T-cell (primary cell): ENCODE data around the gene MTREX. TPM values are rescaled to one million over a fixed set of nuclear protein-coding genes. Genes with fewer than 3 reads are reported as not detected.

Source experiments
- ATAC-seq, 4 experiments: fragments of 200-7000 bp in 3 of 4; fragments of 150-1000 bp in 1 of 4; cut with Tn5 transposase; replicated peaks in 1 of 4; 1 replicate in 3 of 4; 2 replicates in 1 of 4; pipeline ENCODE4 v1.10.0; 2021; ENCODE audit warnings: moderate library complexity in 3 of 4, mild to moderate bottlenecking in 2 of 4, moderate number of reproducible peaks in 1 of 4
- CTCF ChIA-PET, 2 donors: fragments of 300-600 bp; sonication (Branson Sonifier 250); formaldehyde crosslinking; loops; one replicate each; lab custom pipeline; 2022; ENCODE audit warnings: antibody characterized with exemption in 2 of 2; lab: Charles Lee
- POLR2A ChIA-PET, 2 donors: fragments of 300-600 bp; sonication (Branson Sonifier 250); formaldehyde crosslinking; loops; one replicate each; lab custom pipeline; 2022; ENCODE audit warnings: antibody characterized with exemption in 2 of 2; lab: Charles Lee
- DNase-seq, 35 experiments: peaks; one replicate each; pipeline versions ENCODE4 v3.0.0 to v3.0.0-alpha.2; 2013 to 2023
- H3K27ac ChIP-seq: one replicate; pipeline ENCODE4 v1.5.1; 2013; ENCODE audit warnings: low read length
- H3K27me3 ChIP-seq, 2 experiments: replicated peaks in 1 of 2; 1 replicate in 1 of 2; 2 replicates in 1 of 2; pipeline versions ENCODE4 v1.6.1 to v1.7.0; 2013; ENCODE audit warnings: low read length in 1 of 2, mixed read lengths in 1 of 2; ENCODE audit not compliant: control insufficient read depth in 2 of 2, insufficient read depth in 2 of 2; ENCODE audit errors: extremely low read depth in 1 of 2
- H3K36me3 ChIP-seq, 2 donors: 1 replicate in 1 of 2; 2 replicates in 1 of 2; pipeline versions ENCODE4 v1.6.1 to v1.7.0; 2013; ENCODE audit warnings: low read length in 1 of 2; ENCODE audit not compliant: control insufficient read depth in 2 of 2, insufficient read depth in 1 of 2; ENCODE audit errors: extremely low read depth in 1 of 2
- H3K4me1 ChIP-seq, 2 experiments: 1 replicate in 1 of 2; 2 replicates in 1 of 2; pipeline versions ENCODE4 v1.6.1 to v1.7.0; 2013; ENCODE audit warnings: low read length in 2 of 2, mixed read lengths in 1 of 2; ENCODE audit not compliant: insufficient read depth in 2 of 2, control insufficient read depth in 1 of 2; ENCODE audit errors: extremely low read depth in 1 of 2
- H3K4me3 ChIP-seq, 2 donors: 1 replicate in 1 of 2; 2 replicates in 1 of 2; pipeline versions ENCODE4 v1.5.1 to v1.7.0; 2013; ENCODE audit warnings: mild to moderate bottlenecking in 2 of 2, low read length in 1 of 2, moderate library complexity in 1 of 2; ENCODE audit not compliant: control insufficient read depth in 1 of 2; ENCODE audit errors: extremely low read depth in 1 of 2
- H3K9me3 ChIP-seq: 2 replicates; pipeline ENCODE4 v1.7.0; 2013
- H3K27ac Mint-ChIP-seq, 2 donors: one replicate each; pipeline ENCODE4 v1.8.0; 2020 to 2021; ENCODE audit warnings: mild to moderate bottlenecking in 2 of 2, mixed read lengths in 2 of 2
- H3K27me3 Mint-ChIP-seq, 2 donors: one replicate each; pipeline ENCODE4 v1.8.0; 2021 to 2022; ENCODE audit warnings: mixed read lengths in 2 of 2
- H3K36me3 Mint-ChIP-seq: one replicate; pipeline ENCODE4 v1.8.0; 2021; ENCODE audit warnings: mixed read lengths
- H3K4me1 Mint-ChIP-seq, 3 donors: one replicate each; pipeline ENCODE4 v1.8.0; 2020 to 2022; ENCODE audit warnings: mixed read lengths in 3 of 3, mild to moderate bottlenecking in 1 of 3
- H3K4me3 Mint-ChIP-seq, 3 donors: one replicate each; pipeline ENCODE4 v1.8.0; 2020 to 2022; ENCODE audit warnings: mild to moderate bottlenecking in 3 of 3, mixed read lengths in 3 of 3, moderate library complexity in 3 of 3
- H3K9me3 Mint-ChIP-seq, 3 donors: one replicate each; pipeline ENCODE4 v1.8.0; 2020 to 2022; ENCODE audit warnings: mixed read lengths in 3 of 3
- WGBS: methylation state at CpG from one replicate; pipeline ENCODE4 v1.1.5; 2013; ENCODE audit warnings: missing lambda C conversion rate; ENCODE audit not compliant: insufficient coverage; 5-methylcytosine and 5-hydroxymethylcytosine counted together
- total RNA-seq, 35 experiments: library from RNA in 6 of 35; stranded (reverse) in 6 of 35; fragments of 120-200 nt in 1 of 35; gene quantifications; one replicate each; pipeline versions ENCODE4 v1.2.1 to v1.2.4 and lab custom pipeline; 2013 to 2026

MTREX gene
- total RNA-seq, 5 donors from 2014 or later (not counting 1 experiment from before 2014, with no cell fraction given) = 60.2 to 75.1 (median 62.0) TPM

DNA sequence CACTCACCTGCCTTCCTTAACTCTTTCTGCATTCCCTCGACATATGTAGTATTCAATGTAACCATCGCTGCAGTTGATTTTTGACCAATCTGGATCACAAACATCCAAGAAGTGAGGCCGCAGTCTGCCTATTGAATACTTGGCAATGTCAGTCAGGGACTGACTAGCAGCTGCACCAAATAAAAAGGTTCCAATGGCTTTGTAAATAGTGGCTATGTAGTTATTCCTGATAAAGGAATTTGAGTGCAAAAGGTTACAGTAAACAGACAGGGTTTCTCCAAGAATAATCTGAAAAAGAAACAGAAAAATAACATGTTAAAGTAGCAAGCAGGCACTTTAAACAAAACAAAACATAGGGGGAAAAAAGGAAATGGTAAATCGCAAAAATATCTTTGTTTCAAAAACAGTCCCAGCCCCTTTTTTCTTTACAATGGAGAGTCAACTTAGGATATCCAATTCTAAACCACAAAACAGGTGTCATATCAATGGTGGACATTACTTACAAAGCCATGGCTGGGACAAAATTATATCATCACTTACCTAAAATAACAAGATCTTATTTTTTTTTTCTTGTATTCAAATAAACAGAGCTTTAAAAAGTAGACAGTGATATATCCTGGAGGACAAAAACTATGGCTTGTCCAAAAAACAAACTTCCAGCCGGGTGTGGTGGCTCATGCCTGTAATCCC is 160.2 kb downstream of the MTREX start:
- Mint-ChIP-seq H3K27ac (no peak overlapping the region), H3K4me3 (no peak overlapping the region), H3K9me3 (no peaks in the 10 kb centered on the region), H3K36me3 (peaks cover 25% of the 10 kb centered on the region), H3K4me1 (peaks cover 2 to 8% (median 8%) of the 10 kb centered on the region in 3 donors), H3K27me3 (no peaks in the 10 kb centered on the region)
- ChIA-PET CTCF (interaction anchor here in 1 of 2 donors (1.4 kb wide), 1 partner anchor 11 kb away, joined by 4 read pairs; no protein-coding TSS in a partner anchor), POLR2A (interaction anchor here in 1 of 2 donors (0.6 kb wide), 1 partner anchor 622 kb away, joined by 3 read pairs; no protein-coding TSS in a partner anchor)
- H3K27me3 ChIP-seq = no peaks in the 10 kb centered on the region
- H3K9me3 ChIP-seq = no peaks in the 10 kb centered on the region
- DNase-seq = no peak
- H3K36me3 ChIP-seq = no peaks in the 10 kb centered on the region
- 100% methylated on average over 3 of the region's 5 CpGs for WGBS
- no peak overlapping the region for H3K27ac ChIP-seq
- ATAC-seq = no peak
- H3K4me1 ChIP-seq = no peaks in the 10 kb centered on the region
- H3K4me3 ChIP-seq = no peak overlapping the region

DNA sequence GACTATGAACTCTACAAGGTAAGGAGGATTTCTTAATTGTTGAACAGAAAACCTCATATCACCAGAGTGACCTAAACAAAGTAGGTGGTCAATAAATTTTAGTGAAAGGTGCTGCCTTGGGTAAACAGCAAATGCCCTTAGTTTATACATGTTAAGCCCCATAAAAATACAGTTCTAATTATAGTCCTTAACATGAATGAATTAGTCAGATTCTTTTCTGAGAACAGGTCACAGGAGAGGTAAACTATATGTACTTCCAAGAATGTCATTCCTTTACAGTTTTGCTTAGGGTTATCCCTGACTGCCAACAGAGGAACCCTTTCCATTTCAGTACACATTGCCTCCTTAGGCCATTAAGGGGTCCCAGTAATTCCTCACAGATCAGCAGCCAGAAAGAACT is 162.1 kb downstream of the MTREX start:
- Mint-ChIP-seq H3K9me3 (no peaks in the 10 kb centered on the region), H3K27ac (no peak overlapping the region), H3K36me3 (peaks cover 19% of the 10 kb centered on the region), H3K27me3 (no peaks in the 10 kb centered on the region), H3K4me3 (no peak overlapping the region), H3K4me1 (peaks cover 2 to 8% (median 8%) of the 10 kb centered on the region in 3 donors)
- Histone ChIP-seq H3K36me3 (no peaks in the 10 kb centered on the region), H3K9me3 (no peaks in the 10 kb centered on the region), H3K4me3 (no peak overlapping the region), H3K27me3 (no peaks in the 10 kb centered on the region), H3K4me1 (no peaks in the 10 kb centered on the region), H3K27ac (no peak overlapping the region)
- ATAC-seq (no peak), DNase-seq (no peak)
- POLR2A ChIA-PET = interaction anchor here in 1 of 2 donors (0.6 kb wide), 1 partner anchor 29 kb away, joined by 3 read pairs; no protein-coding TSS in a partner anchor
- CTCF ChIA-PET = no interaction called here

DNA sequence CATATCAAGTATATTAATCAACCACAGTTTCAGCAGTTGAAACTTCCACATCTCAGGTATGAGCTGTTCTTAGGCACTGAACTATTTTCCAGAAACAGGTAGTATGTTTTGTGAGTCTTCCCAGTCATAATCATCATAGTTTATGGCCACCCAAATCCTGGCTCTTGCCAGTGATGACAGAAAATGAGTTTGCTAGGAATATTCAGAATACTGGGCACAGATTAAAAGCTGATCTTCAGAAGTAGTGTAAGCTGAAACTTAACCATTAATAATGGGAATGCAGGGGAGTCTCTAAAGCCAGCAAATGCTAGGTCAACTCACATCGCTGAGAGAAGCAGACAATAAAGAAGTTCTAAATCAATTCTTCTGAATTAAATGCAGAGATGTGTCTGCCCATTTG is 162.5 kb downstream of the MTREX start:
- Mint-ChIP-seq H3K27ac (no peak overlapping the region), H3K36me3 (peaks cover 18% of the 10 kb centered on the region), H3K27me3 (no peaks in the 10 kb centered on the region), H3K4me3 (no peak overlapping the region), H3K4me1 (peaks cover 2 to 8% (median 8%) of the 10 kb centered on the region in 3 donors), H3K9me3 (no peaks in the 10 kb centered on the region)
- H3K36me3 ChIP-seq = no peaks in the 10 kb centered on the region
- no peaks in the 10 kb centered on the region for H3K4me1 ChIP-seq
- H3K27ac ChIP-seq = no peak overlapping the region
- CTCF ChIA-PET = no interaction called here
- no peak for DNase-seq
- ATAC-seq = no peak
- no peaks in the 10 kb centered on the region for H3K9me3 ChIP-seq
- POLR2A ChIA-PET = no interaction called here
- H3K27me3 ChIP-seq = no peaks in the 10 kb centered on the region
- WGBS = no CpG with 5 or more reads among the region's 1 CpG
- no peak overlapping the region for H3K4me3 ChIP-seq

- WGBS = no CpG with 5 or more reads among the region's 1 CpG
- H3K27me3 Mint-ChIP-seq = no peaks in the 10 kb centered on the region
- H3K4me3 Mint-ChIP-seq = no peak overlapping the region
- H3K36me3 Mint-ChIP-seq = peaks cover 11% of the 10 kb centered on the region
- no peak overlapping the region for H3K27ac ChIP-seq
- H3K27me3 ChIP-seq = no peaks in the 10 kb centered on the region
- no peak for ATAC-seq
- no peaks in the 10 kb centered on the region for H3K9me3 Mint-ChIP-seq
- H3K4me1 ChIP-seq = no peaks in the 10 kb centered on the region
- no peak overlapping the region for H3K4me3 ChIP-seq
- CTCF ChIA-PET = no interaction called here
- peaks cover 2 to 8% (median 8%) of the 10 kb centered on the region in 3 donors for H3K4me1 Mint-ChIP-seq
- H3K9me3 ChIP-seq = no peaks in the 10 kb centered on the region
- DNase-seq = no peak
- POLR2A ChIA-PET = no interaction called here
- no peaks in the 10 kb centered on the region for H3K36me3 ChIP-seq
- no peak overlapping the region for H3K27ac Mint-ChIP-seq
Observed at GRCh38 chr5:55471468-55471867, 163.7 kb downstream of the MTREX start.

DNA sequence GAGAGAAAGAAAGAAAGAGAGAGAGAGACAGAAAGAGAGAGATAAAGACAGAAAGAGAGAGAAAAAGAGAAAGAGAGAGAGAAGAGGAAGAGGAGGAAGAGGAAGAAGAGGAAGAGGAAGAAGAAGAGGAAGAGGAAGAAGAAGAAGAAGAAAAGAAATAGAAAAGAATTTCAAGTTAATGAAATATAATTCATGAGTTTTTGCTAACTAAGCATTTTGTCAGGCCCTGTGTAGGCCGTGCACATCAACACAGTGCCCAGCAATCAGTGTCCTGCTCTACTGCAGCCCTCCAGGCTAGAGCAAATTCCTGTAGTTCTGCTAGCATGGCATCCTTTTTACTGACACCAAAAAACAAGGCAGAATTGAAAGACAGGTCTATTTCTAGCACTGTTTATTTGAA is 164.9 kb downstream of the MTREX start:
- Mint-ChIP-seq H3K4me3 (no peak overlapping the region), H3K27ac (no peak overlapping the region), H3K27me3 (no peaks in the 10 kb centered on the region), H3K36me3 (peaks cover 5% of the 10 kb centered on the region), H3K9me3 (no peaks in the 10 kb centered on the region), H3K4me1 (peaks cover 0 to 8% (median 4%) of the 10 kb centered on the region in 3 donors)
- 83% methylated on average over 1 of the region's 1 CpG for WGBS
- H3K36me3 ChIP-seq = no peaks in the 10 kb centered on the region
- H3K4me1 ChIP-seq = no peaks in the 10 kb centered on the region
- H3K4me3 ChIP-seq = no peak overlapping the region
- DNase-seq (no peak), ATAC-seq (no peak)
- H3K27ac ChIP-seq = no peak overlapping the region
- H3K9me3 ChIP-seq = no peaks in the 10 kb centered on the region
- H3K27me3 ChIP-seq = no peaks in the 10 kb centered on the region
- CTCF ChIA-PET = no interaction called here
- POLR2A ChIA-PET = no interaction called here

Other genes with a start within 250 kb of the MTREX start
- 10 to 100 TPM in 4 of 5 donors, 1 to 10 TPM in 1; 9.9 to 86.0 (median 37.2) TPM for gene GZMA, start 205.3 kb upstream of the MTREX start, total RNA-seq
- under 1 TPM in 1 of 5 donors, not detected in 4; 0.20 TPM for gene GPX8, start 147.8 kb upstream of the MTREX start, total RNA-seq
- gene CDC20B, start 134.8 kb upstream of the MTREX start, total RNA-seq = not detected
- not detected for gene MCIDAS, start 80.7 kb upstream of the MTREX start, total RNA-seq
- gene CCNO, start 74.4 kb upstream of the MTREX start, total RNA-seq = under 1 TPM in 1 of 5 donors, not detected in 4; 0.20 TPM
- gene DHX29, start 295 bp upstream of the MTREX start, total RNA-seq = 10 to 100 TPM; 12.4 to 19.2 (median 15.4) TPM
- 10 to 100 TPM in 2 of 5 donors, 1 to 10 TPM in 3; 7.2 to 15.5 (median 8.6) TPM for gene PLPP1, start 227.0 kb downstream of the MTREX start, total RNA-seq